HUDEP-2 (cell line): Measurements from ENCODE around the gene ATP13A2.
"Not testable (repeated sequence)": the region's sequence is repeated elsewhere in the genome, so short reads cannot be mapped to it uniquely, and the experiment has no call there.

Source experiments
- DNase-seq, 76 experiments: peaks; one replicate each; lab custom pipeline; 2025; ENCODE audit not compliant: unreplicated experiment in 76 of 76; lab: John Stamatoyannopoulos, UW

Gene ATP13A2

GRCh38 chr1:16965486-16966067, 46.2 kb downstream of the ATP13A2 start:
- no peak for DNase-seq

GRCh38 chr1:16964169-16964568, 47.6 kb downstream of the ATP13A2 start:
- DNase-seq, result not testable (repeated sequence)

GRCh38 chr1:16961297-16962133, 50.2 kb downstream of the ATP13A2 start:
- DNase-seq, result no peak

- peak in 72 of 76 experiments; percentile 20 to 85 (median 68) for DNase-seq
Observed at GRCh38 chr1:16960560-16961296, 51.0 kb downstream of the ATP13A2 start.

- no peak for DNase-seq
Observed at GRCh38 chr1:16958475-16958874, 53.3 kb downstream of the ATP13A2 start.

GRCh38 chr1:16957731-16958130, 54.0 kb downstream of the ATP13A2 start:
- DNase-seq, result no peak

GRCh38 chr1:16956775-16957174, 55.0 kb downstream of the ATP13A2 start:
- no peak for DNase-seq

- DNase-seq, result no peak
Observed at GRCh38 chr1:16955186-16955585, 56.5 kb downstream of the ATP13A2 start.

GRCh38 chr1:16954579-16954978, 57.1 kb downstream of the ATP13A2 start:
- DNase-seq, result no peak

- DNase-seq, result not testable (repeated sequence)
Observed at GRCh38 chr1:16952376-16952775, 59.4 kb downstream of the ATP13A2 start.

GRCh38 chr1:16949026-16949425, 62.7 kb downstream of the ATP13A2 start:
- not testable (repeated sequence) for DNase-seq

- not testable (repeated sequence) for DNase-seq
Observed at GRCh38 chr1:16948282-16948891, 63.3 kb downstream of the ATP13A2 start.

- no peak for DNase-seq
Observed at GRCh38 chr1:16946646-16947045, 65.1 kb downstream of the ATP13A2 start.

- DNase-seq, result not testable (repeated sequence)
Observed at GRCh38 chr1:16946185-16946584, 65.5 kb downstream of the ATP13A2 start.

- DNase-seq, result not testable (repeated sequence)
Observed at GRCh38 chr1:16945512-16945911, 66.2 kb downstream of the ATP13A2 start.

- DNase-seq, result no peak
Observed at GRCh38 chr1:16944038-16944437, 67.7 kb downstream of the ATP13A2 start.

GRCh38 chr1:16939386-16940180, 72.1 kb downstream of the ATP13A2 start:
- DNase-seq, result not testable (repeated sequence)

- DNase-seq, result no peak
Observed at GRCh38 chr1:16938351-16939321, 73.1 kb downstream of the ATP13A2 start.

GRCh38 chr1:16936580-16936979, 75.1 kb downstream of the ATP13A2 start:
- not testable (repeated sequence) for DNase-seq
